Hepatocyte (in vitro differentiated cells): Measurements from ENCODE around the gene ZNF212.

Source experiments
- EZH2 ChIP-seq: fragments of 200-600 bp; sonication (generic); IDR thresholded peaks from 2 replicates; pipeline ENCODE4 v1.6.1; 2016; ENCODE audit warnings: antibody characterized with exemption, mild to moderate bottlenecking, borderline replicate concordance
- EZH2phosphoT487 ChIP-seq: fragments of 200-600 bp; sonication (generic); IDR thresholded peaks from one replicate; pipeline ENCODE4 v1.6.1; 2018; ENCODE audit warnings: antibody characterized with exemption, mild to moderate bottlenecking, low read depth, moderate library complexity; ENCODE audit not compliant: unreplicated experiment, severe bottlenecking
- TF ChIP-seq, protein P1 (sequence below): fragments of 200-600 bp; sonication (generic); IDR thresholded peaks from 2 replicates; pipeline ENCODE4 v1.5.1; 2016; ENCODE audit warnings: antibody characterized with exemption, mild to moderate bottlenecking; ENCODE audit not compliant: poor library complexity

DNA sequence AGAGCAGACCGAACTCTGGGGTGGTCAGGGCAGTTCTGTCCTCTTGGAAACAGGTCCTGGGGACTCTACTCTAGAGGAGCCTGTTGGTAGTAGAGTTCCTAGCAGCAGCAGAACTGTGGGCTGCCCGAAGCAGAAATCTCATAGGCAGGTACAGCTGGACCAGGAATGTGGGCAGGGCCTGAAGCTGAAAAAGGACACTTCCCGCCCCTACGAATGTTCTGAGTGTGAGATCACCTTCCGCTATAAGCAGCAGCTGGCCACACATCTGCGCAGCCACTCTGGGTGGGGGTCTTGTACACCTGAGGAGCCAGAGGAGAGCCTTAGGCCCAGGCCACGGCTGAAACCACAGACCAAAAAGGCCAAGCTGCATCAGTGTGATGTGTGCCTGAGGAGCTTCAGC, 14.2 kb downstream of the ZNF212 start:
- TF ChIP-seq, protein P1, sequence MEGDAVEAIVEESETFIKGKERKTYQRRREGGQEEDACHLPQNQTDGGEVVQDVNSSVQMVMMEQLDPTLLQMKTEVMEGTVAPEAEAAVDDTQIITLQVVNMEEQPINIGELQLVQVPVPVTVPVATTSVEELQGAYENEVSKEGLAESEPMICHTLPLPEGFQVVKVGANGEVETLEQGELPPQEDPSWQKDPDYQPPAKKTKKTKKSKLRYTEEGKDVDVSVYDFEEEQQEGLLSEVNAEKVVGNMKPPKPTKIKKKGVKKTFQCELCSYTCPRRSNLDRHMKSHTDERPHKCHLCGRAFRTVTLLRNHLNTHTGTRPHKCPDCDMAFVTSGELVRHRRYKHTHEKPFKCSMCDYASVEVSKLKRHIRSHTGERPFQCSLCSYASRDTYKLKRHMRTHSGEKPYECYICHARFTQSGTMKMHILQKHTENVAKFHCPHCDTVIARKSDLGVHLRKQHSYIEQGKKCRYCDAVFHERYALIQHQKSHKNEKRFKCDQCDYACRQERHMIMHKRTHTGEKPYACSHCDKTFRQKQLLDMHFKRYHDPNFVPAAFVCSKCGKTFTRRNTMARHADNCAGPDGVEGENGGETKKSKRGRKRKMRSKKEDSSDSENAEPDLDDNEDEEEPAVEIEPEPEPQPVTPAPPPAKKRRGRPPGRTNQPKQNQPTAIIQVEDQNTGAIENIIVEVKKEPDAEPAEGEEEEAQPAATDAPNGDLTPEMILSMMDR = no peak
- no peak for TF ChIP-seq EZH2
- no peak for TF ChIP-seq EZH2phosphoT487
